Smooth muscle cell (in vitro differentiated cells): ENCODE measurements around the gene SLC25A26. TPM values are rescaled to one million over a fixed set of nuclear protein-coding genes. Genes with fewer than 3 reads are reported as not detected.

Experiments
- DNase-seq: peaks from one replicate; lab custom pipeline; 2025; ENCODE audit not compliant: unreplicated experiment; lab: John Stamatoyannopoulos, UW
- H2AFZ ChIP-seq: fragments of 200-600 bp; sonication (generic); 2 replicates; pipeline ENCODE4 v1.6.0; 2016; ENCODE audit warnings: antibody characterized with exemption, low read depth, mild to moderate bottlenecking
- H3F3A ChIP-seq: fragments of 200-600 bp; sonication (generic); 2 replicates; pipeline ENCODE4 v1.6.0; 2017; ENCODE audit warnings: antibody characterized with exemption, low read depth
- H3K27ac ChIP-seq: fragments of 200-600 bp; sonication (generic); 2 replicates; pipeline ENCODE4 v1.5.1; 2016; ENCODE audit warnings: low read depth, mild to moderate bottlenecking
- H3K27me3 ChIP-seq: fragments of 200-600 bp; sonication (generic); 2 replicates; pipeline ENCODE4 v1.6.1; 2016; ENCODE audit warnings: low read depth, mild to moderate bottlenecking
- H3K36me3 ChIP-seq: fragments of 200-600 bp; sonication (generic); 2 replicates; pipeline ENCODE4 v1.5.1; 2016; ENCODE audit warnings: low read depth
- H3K4me1 ChIP-seq: fragments of 200-600 bp; sonication (generic); 2 replicates; pipeline ENCODE4 v1.5.1; 2016; ENCODE audit warnings: low read depth
- H3K4me2 ChIP-seq: fragments of 200-600 bp; sonication (generic); 2 replicates; pipeline ENCODE4 v1.6.0; 2016; ENCODE audit warnings: mild to moderate bottlenecking
- H3K4me3 ChIP-seq: fragments of 200-600 bp; sonication (generic); 2 replicates; pipeline ENCODE4 v1.5.1; 2016; ENCODE audit warnings: mild to moderate bottlenecking
- H3K79me2 ChIP-seq: fragments of 200-600 bp; sonication (generic); 2 replicates; pipeline ENCODE4 v1.6.0; 2016; ENCODE audit warnings: low read depth, mild to moderate bottlenecking
- H3K9ac ChIP-seq: fragments of 200-600 bp; sonication (generic); 2 replicates; pipeline ENCODE4 v1.6.0; 2016; ENCODE audit warnings: low read depth
- H3K9me3 ChIP-seq: fragments of 200-600 bp; sonication (generic); replicated peaks from 2 replicates; pipeline ENCODE4 v1.5.1; 2016; ENCODE audit warnings: low read depth
- H4K20me1 ChIP-seq: fragments of 200-600 bp; sonication (generic); 2 replicates; pipeline ENCODE4 v1.6.0; 2016; ENCODE audit warnings: low read depth
- WGBS: methylation state at CpG from one replicate; pipeline ENCODE4 v1.1.7; 2016; ENCODE audit warnings: low lambda C conversion rate; 5-methylcytosine and 5-hydroxymethylcytosine counted together
- polyA plus RNA-seq: library from polyadenylated mRNA; unstranded; fragments of >200 nt; fragmentation: Nextera tagmentation; extraction: Ambion mirVana; gene quantifications from 2 replicates; pipeline ENCODE4 v1.2.1, GENCODE V29; 2016
- total RNA-seq: library from RNA; depleted of rRNA; stranded (reverse); fragments of >200 nt; gene quantifications from 2 replicates; pipeline ENCODE4 v1.2.3, GENCODE V29; 2014
- TF ChIP-seq, protein P1 (sequence below): fragments of 200-600 bp; sonication (generic); IDR thresholded peaks from 2 replicates; pipeline ENCODE4 v1.5.1; 2017; ENCODE audit warnings: borderline replicate concordance, mild to moderate bottlenecking, antibody characterized with exemption; ENCODE audit not compliant: insufficient read depth, poor library complexity, severe bottlenecking

SLC25A26 gene
- total and polyA plus RNA-seq, 2 experiments from 2014 or later, result 8.9 to 18.9 TPM

DNA sequence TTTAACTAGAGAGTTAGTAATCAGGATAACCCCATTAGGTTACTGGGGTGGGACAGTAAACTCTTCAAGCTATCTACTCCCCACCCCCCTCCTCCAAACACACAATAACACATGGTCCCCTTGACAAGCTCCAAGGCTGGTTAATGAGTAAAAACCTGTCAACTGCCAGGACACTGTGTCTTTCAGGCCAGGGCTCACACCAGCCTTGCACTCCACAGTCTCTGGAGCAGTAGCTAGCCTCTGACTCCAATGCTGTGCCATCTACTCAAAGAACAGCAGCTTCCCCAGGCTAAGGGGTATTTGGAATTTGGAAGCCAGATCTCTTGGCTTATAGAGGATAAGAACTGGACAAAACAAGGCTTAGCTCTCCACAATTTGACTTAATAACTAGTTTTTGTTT is 164.3 kb downstream of the SLC25A26 start:
- H3K27ac ChIP-seq, result no peak overlapping the region
- no peak overlapping the region for H3K4me2 ChIP-seq
- H4K20me1 ChIP-seq, result no peaks in the 10 kb centered on the region
- H3K4me1 ChIP-seq, result no peaks in the 10 kb centered on the region
- H3K9me3 ChIP-seq, result no peaks in the 10 kb centered on the region
- no peaks in the 10 kb centered on the region for H3K27me3 ChIP-seq
- TF ChIP-seq, protein P1, sequence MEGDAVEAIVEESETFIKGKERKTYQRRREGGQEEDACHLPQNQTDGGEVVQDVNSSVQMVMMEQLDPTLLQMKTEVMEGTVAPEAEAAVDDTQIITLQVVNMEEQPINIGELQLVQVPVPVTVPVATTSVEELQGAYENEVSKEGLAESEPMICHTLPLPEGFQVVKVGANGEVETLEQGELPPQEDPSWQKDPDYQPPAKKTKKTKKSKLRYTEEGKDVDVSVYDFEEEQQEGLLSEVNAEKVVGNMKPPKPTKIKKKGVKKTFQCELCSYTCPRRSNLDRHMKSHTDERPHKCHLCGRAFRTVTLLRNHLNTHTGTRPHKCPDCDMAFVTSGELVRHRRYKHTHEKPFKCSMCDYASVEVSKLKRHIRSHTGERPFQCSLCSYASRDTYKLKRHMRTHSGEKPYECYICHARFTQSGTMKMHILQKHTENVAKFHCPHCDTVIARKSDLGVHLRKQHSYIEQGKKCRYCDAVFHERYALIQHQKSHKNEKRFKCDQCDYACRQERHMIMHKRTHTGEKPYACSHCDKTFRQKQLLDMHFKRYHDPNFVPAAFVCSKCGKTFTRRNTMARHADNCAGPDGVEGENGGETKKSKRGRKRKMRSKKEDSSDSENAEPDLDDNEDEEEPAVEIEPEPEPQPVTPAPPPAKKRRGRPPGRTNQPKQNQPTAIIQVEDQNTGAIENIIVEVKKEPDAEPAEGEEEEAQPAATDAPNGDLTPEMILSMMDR, result no peak
- no peaks in the 10 kb centered on the region for H3F3A ChIP-seq
- H3K9ac ChIP-seq, result no peak overlapping the region
- no peak overlapping the region for H2AFZ ChIP-seq
- no peak overlapping the region for H3K4me3 ChIP-seq
- H3K79me2 ChIP-seq, result no peaks in the 10 kb centered on the region
- H3K36me3 ChIP-seq, result peaks cover 8% of the 10 kb centered on the region
- DNase-seq, result no peak

DNA sequence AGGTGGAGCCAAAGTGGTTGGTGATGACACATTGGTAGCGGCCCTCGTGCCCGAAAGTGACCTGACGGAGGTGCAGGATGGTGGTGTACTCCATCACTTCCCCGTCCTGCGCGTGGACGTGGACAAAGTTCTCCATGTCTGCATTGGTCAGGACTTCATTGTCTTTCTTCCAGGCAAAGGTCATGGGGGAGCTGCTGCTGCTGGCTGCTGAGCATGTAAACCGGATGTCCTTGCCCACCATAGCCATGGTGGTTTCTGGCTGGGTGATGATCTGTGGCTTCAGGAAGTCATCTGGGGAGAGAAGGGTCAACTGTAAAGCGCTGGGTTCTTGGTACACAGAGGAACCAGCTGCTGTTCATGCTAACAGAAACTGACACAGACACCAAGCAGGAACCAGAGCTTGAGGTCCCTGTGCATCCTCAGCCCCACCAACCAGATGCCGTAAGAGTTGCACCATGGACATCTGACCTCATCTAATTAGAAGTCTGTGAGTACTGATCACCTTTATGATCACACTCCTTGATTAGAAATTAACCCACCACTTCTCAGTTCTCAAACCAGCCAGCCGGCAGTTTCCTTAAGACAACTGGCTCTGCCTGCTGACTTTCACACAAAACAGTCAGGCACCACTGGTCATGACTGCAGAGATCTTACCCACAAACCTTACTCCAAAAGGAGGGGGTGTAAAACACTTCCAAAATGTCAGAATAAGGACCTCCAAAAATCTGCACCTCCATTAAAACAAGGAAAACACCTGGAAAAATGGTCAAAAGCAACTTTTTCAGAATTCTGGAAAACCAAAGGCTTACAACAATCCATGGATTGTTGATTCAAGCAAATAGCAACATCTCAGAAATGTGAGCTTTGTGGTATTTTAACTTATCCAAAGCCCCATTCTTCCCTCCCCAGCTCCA is 165.5 kb downstream of the SLC25A26 start:
- DNase-seq, result no peak
- TF ChIP-seq, protein P1, result no peak
- Histone ChIP-seq H2AFZ (no peak overlapping the region), H3K79me2 (no peaks in the 10 kb centered on the region), H3K4me1 (no peaks in the 10 kb centered on the region), H3K4me3 (no peak overlapping the region), H3K4me2 (no peak overlapping the region), H3K36me3 (peaks cover 8% of the 10 kb centered on the region), H3K9ac (no peak overlapping the region), H3F3A (no peaks in the 10 kb centered on the region), H4K20me1 (no peaks in the 10 kb centered on the region), H3K9me3 (no peaks in the 10 kb centered on the region), H3K27me3 (no peaks in the 10 kb centered on the region), H3K27ac (no peak overlapping the region)
- WGBS, result 99% methylated on average over 12 of the region's 12 CpGs

DNA sequence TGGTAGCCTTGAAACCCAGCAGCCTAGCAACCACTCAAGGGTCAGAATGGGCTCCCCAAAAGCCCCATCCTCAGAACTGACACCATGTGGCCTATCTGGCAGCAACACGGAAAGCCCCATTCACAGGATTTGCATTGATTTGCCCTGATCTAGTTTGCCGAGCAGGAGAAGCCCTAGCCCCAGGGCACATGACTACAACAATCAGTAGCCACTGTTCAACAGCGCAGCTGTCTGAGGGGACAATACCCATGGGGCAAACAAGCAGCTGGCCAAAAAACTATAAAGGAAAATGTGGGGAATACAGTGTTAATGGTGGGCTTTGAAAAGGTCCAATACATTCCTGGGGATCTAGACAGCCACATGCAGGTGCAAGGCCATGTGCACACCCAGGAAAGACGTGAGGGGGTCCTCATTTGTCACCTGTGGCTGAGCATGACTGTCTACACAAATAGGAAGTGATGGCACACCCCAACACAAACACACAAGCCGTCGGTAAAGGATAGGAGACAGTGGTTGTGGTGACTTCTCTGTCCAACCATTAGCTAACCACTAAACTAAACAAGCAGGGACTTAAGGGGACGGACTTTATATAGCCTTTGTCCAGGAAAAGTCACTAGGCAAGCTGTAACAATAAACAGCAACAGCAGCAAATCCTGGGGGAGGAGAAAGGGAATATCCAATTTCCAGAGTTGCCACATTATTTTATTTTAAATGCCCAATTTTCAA is 166.3 kb downstream of the SLC25A26 start:
- Histone ChIP-seq H3K4me1 (no peaks in the 10 kb centered on the region), H3K36me3 (peaks cover 8% of the 10 kb centered on the region), H3F3A (no peaks in the 10 kb centered on the region), H3K27ac (no peak overlapping the region), H3K4me3 (no peak overlapping the region), H3K79me2 (no peaks in the 10 kb centered on the region), H3K9me3 (no peaks in the 10 kb centered on the region), H4K20me1 (no peaks in the 10 kb centered on the region), H2AFZ (no peak overlapping the region), H3K4me2 (no peak overlapping the region), H3K9ac (no peak overlapping the region), H3K27me3 (no peaks in the 10 kb centered on the region)
- TF ChIP-seq, protein P1, result no peak
- 68% methylated on average over 7 of the region's 7 CpGs for WGBS
- no peak for DNase-seq
